Liver (tissue), 9 donors: ENCODE measurements around the gene ORM2. TPM values are rescaled to one million over a fixed set of nuclear protein-coding genes. Genes with fewer than 3 reads are reported as not detected.

ENCODE experiments used
- DNase-seq: peaks from one replicate; pipeline ENCODE4 v3.0.0-alpha.2; 2017; ENCODE audit warnings: low spot score
- H3K27ac ChIP-seq, 2 donors: one replicate each; pipeline ENCODE4 v1.7.0; 2013; ENCODE audit warnings: inconsistent platforms in 2 of 2, low read length in 2 of 2, control low read depth in 1 of 2, low read depth in 1 of 2, mild to moderate bottlenecking in 1 of 2
- H3K27me3 ChIP-seq, 4 donors: one replicate each; pipeline versions ENCODE4 v1.6.1 to v1.7.0; 2013; ENCODE audit warnings: low read length in 3 of 4, inconsistent platforms in 1 of 4, mild to moderate bottlenecking in 1 of 4, moderate library complexity in 1 of 4; ENCODE audit not compliant: control insufficient read depth in 4 of 4, insufficient read depth in 4 of 4
- H3K36me3 ChIP-seq, 4 donors: one replicate each; pipeline versions ENCODE4 v1.6.1 to v1.7.0; 2013; ENCODE audit warnings: low read length in 3 of 4, mild to moderate bottlenecking in 3 of 4, low read depth in 1 of 4, moderate library complexity in 1 of 4; ENCODE audit not compliant: control insufficient read depth in 4 of 4, insufficient read depth in 3 of 4
- H3K4me1 ChIP-seq, 4 donors: one replicate each; pipeline versions ENCODE4 v1.6.1 to v1.7.0; 2013; ENCODE audit warnings: low read length in 3 of 4, mild to moderate bottlenecking in 3 of 4, moderate library complexity in 1 of 4; ENCODE audit not compliant: control insufficient read depth in 4 of 4, insufficient read depth in 4 of 4
- H3K4me3 ChIP-seq, 3 donors: one replicate each; pipeline versions ENCODE4 v1.6.1 to v1.7.0; 2013; ENCODE audit warnings: low read length in 3 of 3, control low read depth in 1 of 3, low read depth in 1 of 3, mild to moderate bottlenecking in 1 of 3
- H3K9ac ChIP-seq, 2 donors: one replicate each; pipeline ENCODE4 v1.7.0; 2013; ENCODE audit warnings: low read length in 2 of 2, mild to moderate bottlenecking in 2 of 2, moderate library complexity in 2 of 2, control low read depth in 1 of 2, low read depth in 1 of 2
- H3K9me3 ChIP-seq, 4 donors: one replicate each; pipeline versions ENCODE4 v1.6.1 to v1.7.0; 2013; ENCODE audit warnings: low read length in 3 of 4; ENCODE audit not compliant: control insufficient read depth in 4 of 4
- EGR1 ChIP-seq, 2 donors: IDR thresholded peaks; 2 replicates each; pipeline ENCODE4 v1.6.1; 2016 to 2018; ENCODE audit warnings: antibody characterized with exemption in 2 of 2, low read depth in 2 of 2
- FOXA1 ChIP-seq: IDR thresholded peaks from 2 replicates; pipeline ENCODE4 v1.6.1; 2016; ENCODE audit warnings: antibody characterized with exemption
- FOXA2 ChIP-seq: IDR thresholded peaks from 2 replicates; pipeline ENCODE4 v1.6.1; 2016; ENCODE audit warnings: antibody characterized with exemption
- GABPA ChIP-seq, 2 donors: IDR thresholded peaks in 1 of 2; conservative IDR thresholded peaks in 1 of 2; 2 replicates each; pipeline ENCODE4 v1.6.1; 2016; ENCODE audit warnings: antibody characterized with exemption in 2 of 2, mild to moderate bottlenecking in 1 of 2, moderate library complexity in 1 of 2
- HNF4G ChIP-seq: IDR thresholded peaks from 2 replicates; pipeline ENCODE4 v1.6.1; 2016; ENCODE audit warnings: antibody characterized with exemption
- JUND ChIP-seq, 2 donors: IDR thresholded peaks; 2 replicates each; pipeline ENCODE4 v1.6.1; 2016; ENCODE audit warnings: antibody characterized with exemption in 2 of 2
- NR2F2 ChIP-seq: IDR thresholded peaks from 2 replicates; pipeline ENCODE4 v1.6.1; 2016; ENCODE audit warnings: antibody characterized with exemption
- RAD21 ChIP-seq, 2 donors: IDR thresholded peaks; 2 replicates each; pipeline ENCODE4 v1.6.1; 2016; ENCODE audit warnings: antibody characterized with exemption in 2 of 2, mild to moderate bottlenecking in 2 of 2
- RXRA ChIP-seq, 2 donors: IDR thresholded peaks; 2 replicates each; pipeline ENCODE4 v1.6.1; 2017 to 2018; ENCODE audit warnings: antibody characterized with exemption in 2 of 2, mild to moderate bottlenecking in 1 of 2
- SP1 ChIP-seq: IDR thresholded peaks from 2 replicates; pipeline ENCODE4 v1.6.1; 2018; ENCODE audit warnings: antibody characterized with exemption, mild to moderate bottlenecking
- TAF1 ChIP-seq: conservative IDR thresholded peaks from 2 replicates; pipeline ENCODE4 v1.6.1; 2016; ENCODE audit warnings: antibody characterized with exemption, mild to moderate bottlenecking
- YY1 ChIP-seq: IDR thresholded peaks from 2 replicates; pipeline ENCODE4 v1.6.1; 2016; ENCODE audit warnings: antibody characterized with exemption, mild to moderate bottlenecking
- WGBS: extraction: QIAGEN DNeasy Blood & Tissue Kit; methylation state at CpG from one replicate; pipeline ENCODE4 v1.1.7; 2013; 5-methylcytosine and 5-hydroxymethylcytosine counted together
- polyA plus RNA-seq, 2 donors: library from polyadenylated mRNA; stranded (reverse) in 1 of 2; unstranded in 1 of 2; fragments of 200-250 nt in 1 of 2; fragments of >200 nt in 1 of 2; fragmentation: Nextera tagmentation in 1 of 2; extraction: Ambion mirVana in 1 of 2; gene quantifications; one replicate each; pipeline versions ENCODE4 v1.2.1 to v1.2.3, GENCODE V29; 2013 to 2015
- total RNA-seq, 2 donors: library from RNA; depleted of rRNA; stranded (reverse); fragments of >200 nt; gene quantifications; one replicate each; pipeline ENCODE4 v1.2.3, GENCODE V29; 2014
- TF ChIP-seq, protein P1 (sequence below): IDR thresholded peaks from 2 replicates; pipeline ENCODE4 v1.6.1; 2016; ENCODE audit warnings: antibody characterized with exemption
- TF ChIP-seq, protein P2 (sequence below): fragments of 150-350 bp; IDR thresholded peaks from 2 replicates; pipeline ENCODE4 v1.5.1; 2017; ENCODE audit warnings: improper control_type of control experiment, low read depth, low read length; ENCODE audit not compliant: missing input control
- TF ChIP-seq, protein P3 (sequence below): IDR thresholded peaks from 2 replicates; pipeline ENCODE4 v1.6.1; 2016; ENCODE audit warnings: antibody characterized with exemption, mild to moderate bottlenecking
- TF ChIP-seq, protein P4 (sequence below): IDR thresholded peaks from 2 replicates; pipeline ENCODE4 v1.6.1; 2016; ENCODE audit warnings: antibody characterized with exemption
- TF ChIP-seq, protein P5 (sequence below): IDR thresholded peaks from 2 replicates; pipeline ENCODE4 v1.6.1; 2016; ENCODE audit warnings: antibody characterized with exemption
- donor health status: healthy.
- donor health status: healthy.
- donor health status: healthy.
- donor health status: healthy.
- donor health status: healthy.

ORM2 gene
- total and polyA plus RNA-seq, 4 donors: 276 to 7,373 (median 5,310) TPM

DNA sequence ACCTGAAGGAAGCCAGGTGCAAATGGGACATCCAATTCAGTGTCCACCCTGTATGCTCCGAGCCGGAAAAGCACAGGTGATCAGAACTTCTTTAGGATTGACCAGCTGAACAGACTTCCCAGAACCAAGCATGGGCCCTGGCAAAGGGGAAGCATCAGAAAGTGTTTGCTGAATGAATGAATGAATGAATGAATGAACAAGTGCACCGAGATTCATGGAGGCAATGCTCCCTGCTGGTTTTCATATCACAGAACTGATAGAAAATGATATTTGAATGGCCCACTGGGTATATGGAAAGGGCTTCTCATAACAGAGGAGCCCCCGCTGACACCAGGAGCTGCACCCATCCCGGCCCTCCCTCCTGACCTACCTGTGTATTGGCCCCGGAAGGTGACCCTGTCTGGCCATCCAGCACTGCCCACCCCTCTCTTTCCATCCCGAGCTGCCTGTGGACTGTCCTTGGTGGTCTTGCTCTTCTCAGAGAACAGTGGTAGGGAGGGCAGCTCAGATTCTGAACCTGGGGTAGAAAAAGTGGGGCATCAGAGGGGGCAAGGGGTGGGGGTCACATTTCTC is 15.9 kb downstream of the ORM2 start:
- TF ChIP-seq FOXA2 (no peak), YY1 (no peak), EGR1 (IDR thresholded peaks at IDR 0.05; ENCODE audit: low read depth in 2 of 2) (no peak), TAF1 (no peak), GABPA (IDR thresholded peaks at IDR 0.05 in 1 of 2, conservative IDR thresholded peaks at IDR 0.05 in 1 of 2) (no peak), JUND (IDR thresholded peaks at IDR 0.05) (no peak), SP1 (no peak), RXRA (IDR thresholded peaks at IDR 0.05) (no peak), RAD21 (IDR thresholded peaks at IDR 0.05) (no peak), FOXA1 (no peak), NR2F2 (no peak), HNF4G (no peak)
- TF ChIP-seq, protein P1, sequence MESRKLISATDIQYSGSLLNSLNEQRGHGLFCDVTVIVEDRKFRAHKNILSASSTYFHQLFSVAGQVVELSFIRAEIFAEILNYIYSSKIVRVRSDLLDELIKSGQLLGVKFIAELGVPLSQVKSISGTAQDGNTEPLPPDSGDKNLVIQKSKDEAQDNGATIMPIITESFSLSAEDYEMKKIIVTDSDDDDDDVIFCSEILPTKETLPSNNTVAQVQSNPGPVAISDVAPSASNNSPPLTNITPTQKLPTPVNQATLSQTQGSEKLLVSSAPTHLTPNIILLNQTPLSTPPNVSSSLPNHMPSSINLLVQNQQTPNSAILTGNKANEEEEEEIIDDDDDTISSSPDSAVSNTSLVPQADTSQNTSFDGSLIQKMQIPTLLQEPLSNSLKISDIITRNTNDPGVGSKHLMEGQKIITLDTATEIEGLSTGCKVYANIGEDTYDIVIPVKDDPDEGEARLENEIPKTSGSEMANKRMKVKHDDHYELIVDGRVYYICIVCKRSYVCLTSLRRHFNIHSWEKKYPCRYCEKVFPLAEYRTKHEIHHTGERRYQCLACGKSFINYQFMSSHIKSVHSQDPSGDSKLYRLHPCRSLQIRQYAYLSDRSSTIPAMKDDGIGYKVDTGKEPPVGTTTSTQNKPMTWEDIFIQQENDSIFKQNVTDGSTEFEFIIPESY: no peak
- TF ChIP-seq, protein P2, sequence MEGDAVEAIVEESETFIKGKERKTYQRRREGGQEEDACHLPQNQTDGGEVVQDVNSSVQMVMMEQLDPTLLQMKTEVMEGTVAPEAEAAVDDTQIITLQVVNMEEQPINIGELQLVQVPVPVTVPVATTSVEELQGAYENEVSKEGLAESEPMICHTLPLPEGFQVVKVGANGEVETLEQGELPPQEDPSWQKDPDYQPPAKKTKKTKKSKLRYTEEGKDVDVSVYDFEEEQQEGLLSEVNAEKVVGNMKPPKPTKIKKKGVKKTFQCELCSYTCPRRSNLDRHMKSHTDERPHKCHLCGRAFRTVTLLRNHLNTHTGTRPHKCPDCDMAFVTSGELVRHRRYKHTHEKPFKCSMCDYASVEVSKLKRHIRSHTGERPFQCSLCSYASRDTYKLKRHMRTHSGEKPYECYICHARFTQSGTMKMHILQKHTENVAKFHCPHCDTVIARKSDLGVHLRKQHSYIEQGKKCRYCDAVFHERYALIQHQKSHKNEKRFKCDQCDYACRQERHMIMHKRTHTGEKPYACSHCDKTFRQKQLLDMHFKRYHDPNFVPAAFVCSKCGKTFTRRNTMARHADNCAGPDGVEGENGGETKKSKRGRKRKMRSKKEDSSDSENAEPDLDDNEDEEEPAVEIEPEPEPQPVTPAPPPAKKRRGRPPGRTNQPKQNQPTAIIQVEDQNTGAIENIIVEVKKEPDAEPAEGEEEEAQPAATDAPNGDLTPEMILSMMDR: no peak
- TF ChIP-seq, protein P3, sequence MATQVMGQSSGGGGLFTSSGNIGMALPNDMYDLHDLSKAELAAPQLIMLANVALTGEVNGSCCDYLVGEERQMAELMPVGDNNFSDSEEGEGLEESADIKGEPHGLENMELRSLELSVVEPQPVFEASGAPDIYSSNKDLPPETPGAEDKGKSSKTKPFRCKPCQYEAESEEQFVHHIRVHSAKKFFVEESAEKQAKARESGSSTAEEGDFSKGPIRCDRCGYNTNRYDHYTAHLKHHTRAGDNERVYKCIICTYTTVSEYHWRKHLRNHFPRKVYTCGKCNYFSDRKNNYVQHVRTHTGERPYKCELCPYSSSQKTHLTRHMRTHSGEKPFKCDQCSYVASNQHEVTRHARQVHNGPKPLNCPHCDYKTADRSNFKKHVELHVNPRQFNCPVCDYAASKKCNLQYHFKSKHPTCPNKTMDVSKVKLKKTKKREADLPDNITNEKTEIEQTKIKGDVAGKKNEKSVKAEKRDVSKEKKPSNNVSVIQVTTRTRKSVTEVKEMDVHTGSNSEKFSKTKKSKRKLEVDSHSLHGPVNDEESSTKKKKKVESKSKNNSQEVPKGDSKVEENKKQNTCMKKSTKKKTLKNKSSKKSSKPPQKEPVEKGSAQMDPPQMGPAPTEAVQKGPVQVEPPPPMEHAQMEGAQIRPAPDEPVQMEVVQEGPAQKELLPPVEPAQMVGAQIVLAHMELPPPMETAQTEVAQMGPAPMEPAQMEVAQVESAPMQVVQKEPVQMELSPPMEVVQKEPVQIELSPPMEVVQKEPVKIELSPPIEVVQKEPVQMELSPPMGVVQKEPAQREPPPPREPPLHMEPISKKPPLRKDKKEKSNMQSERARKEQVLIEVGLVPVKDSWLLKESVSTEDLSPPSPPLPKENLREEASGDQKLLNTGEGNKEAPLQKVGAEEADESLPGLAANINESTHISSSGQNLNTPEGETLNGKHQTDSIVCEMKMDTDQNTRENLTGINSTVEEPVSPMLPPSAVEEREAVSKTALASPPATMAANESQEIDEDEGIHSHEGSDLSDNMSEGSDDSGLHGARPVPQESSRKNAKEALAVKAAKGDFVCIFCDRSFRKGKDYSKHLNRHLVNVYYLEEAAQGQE: no peak
- TF ChIP-seq, protein P4, sequence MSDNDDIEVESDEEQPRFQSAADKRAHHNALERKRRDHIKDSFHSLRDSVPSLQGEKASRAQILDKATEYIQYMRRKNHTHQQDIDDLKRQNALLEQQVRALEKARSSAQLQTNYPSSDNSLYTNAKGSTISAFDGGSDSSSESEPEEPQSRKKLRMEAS: no peak
- TF ChIP-seq, protein P5, sequence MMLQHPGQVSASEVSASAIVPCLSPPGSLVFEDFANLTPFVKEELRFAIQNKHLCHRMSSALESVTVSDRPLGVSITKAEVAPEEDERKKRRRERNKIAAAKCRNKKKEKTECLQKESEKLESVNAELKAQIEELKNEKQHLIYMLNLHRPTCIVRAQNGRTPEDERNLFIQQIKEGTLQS: no peak
- WGBS: 96% methylated on average over 7 of the region's 7 CpGs
- H3K27ac ChIP-seq: no peak overlapping the region
- peaks cover 9 to 90% (median 68%) of the 10 kb centered on the region in 4 donors for H3K36me3 ChIP-seq
- H3K4me1 ChIP-seq: no peaks in the 10 kb centered on the region
- H3K27me3 ChIP-seq: no peaks in the 10 kb centered on the region
- H3K4me3 ChIP-seq: no peak overlapping the region
- no peak overlapping the region for H3K9ac ChIP-seq
- H3K9me3 ChIP-seq: no peaks in the 10 kb centered on the region
- no peak for DNase-seq
